Putamen (tissue), 1 donor: Measurements from ENCODE around the gene NPAP1.
"Not testable (repeated sequence)": the region's sequence is repeated elsewhere in the genome, so short reads cannot be mapped to it uniquely, and the experiment has no call there.

ENCODE experiments used
- DNase-seq: peaks from one replicate; pipeline ENCODE4 v3.0.0-alpha.2; 2016; ENCODE audit warnings: low spot score

The NPAP1 gene, protein sequence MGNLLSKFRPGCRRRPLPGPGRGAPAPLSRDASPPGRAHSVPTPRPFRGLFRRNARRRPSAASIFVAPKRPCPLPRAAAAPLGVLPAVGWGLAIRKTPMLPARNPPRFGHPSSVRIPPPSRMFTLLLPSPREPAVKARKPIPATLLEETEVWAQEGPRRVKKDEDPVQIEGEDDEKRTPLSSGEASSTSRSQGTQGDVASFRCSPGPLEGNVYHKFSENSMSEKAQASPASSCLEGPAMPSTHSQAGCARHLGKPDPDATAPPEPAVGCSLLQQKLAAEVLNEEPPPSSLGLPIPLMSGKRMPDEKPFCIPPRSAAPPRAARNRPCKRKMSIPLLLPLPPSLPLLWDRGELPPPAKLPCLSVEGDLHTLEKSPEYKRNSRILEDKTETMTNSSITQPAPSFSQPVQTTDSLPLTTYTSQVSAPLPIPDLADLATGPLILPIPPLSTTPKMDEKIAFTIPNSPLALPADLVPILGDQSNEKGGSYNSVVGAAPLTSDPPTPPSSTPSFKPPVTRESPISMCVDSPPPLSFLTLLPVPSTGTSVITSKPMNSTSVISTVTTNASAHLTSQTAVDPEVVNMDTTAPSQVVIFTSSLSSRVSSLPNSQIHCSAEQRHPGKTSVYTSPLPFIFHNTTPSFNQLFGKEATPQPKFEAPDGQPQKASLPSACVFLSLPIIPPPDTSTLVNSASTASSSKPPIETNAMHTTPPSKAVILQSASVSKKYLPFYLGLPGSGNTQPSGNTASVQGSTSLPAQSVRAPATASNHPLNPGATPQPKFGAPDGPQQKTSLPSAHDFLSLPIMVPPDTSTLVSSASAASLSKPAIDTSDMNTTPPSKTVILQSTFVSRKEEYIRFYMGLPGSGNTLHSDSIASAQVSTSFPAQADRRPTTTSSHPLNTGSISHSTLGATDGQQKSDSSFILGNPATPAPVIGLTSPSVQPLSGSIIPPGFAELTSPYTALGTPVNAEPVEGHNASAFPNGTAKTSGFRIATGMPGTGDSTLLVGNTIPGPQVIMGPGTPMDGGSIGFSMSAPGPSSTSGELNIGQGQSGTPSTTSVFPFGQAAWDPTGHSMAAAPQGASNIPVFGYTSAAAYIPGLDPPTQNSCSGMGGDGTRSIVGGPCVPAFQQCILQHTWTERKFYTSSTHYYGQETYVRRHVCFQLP

GRCh38 chr15:24675332-24676144, at the start of gene NPAP1:
Gene NPAP1, plus strand, starts transcription at chr15:24675775. Its CDS starts 93 bp downstream, at chr15:24675868.
- DNase-seq: no peak

DNA sequence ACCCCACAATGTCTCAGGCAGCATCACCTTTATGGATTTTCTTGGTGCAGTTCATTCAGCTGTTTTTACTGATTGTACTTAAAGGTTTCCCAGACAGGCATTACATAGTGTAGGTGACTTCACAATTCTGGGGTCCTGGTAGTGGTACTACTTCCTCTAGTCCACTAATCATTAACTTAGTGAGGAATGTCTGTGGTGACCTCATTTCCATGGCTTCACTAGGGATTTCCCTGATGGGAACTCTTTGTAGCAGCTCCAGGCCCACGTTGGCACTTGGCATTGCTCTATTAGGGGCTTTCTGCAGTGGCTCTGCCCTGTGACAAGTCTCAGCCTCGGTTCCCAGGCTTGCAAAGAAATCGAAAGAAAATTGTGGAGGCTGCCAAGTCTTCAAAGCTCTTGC, 48.1 kb upstream of the NPAP1 start:
- DNase-seq: no peak

GRCh38 chr15:24633082-24633481, 42.5 kb upstream of the NPAP1 start:
- DNase-seq: no peak

DNA sequence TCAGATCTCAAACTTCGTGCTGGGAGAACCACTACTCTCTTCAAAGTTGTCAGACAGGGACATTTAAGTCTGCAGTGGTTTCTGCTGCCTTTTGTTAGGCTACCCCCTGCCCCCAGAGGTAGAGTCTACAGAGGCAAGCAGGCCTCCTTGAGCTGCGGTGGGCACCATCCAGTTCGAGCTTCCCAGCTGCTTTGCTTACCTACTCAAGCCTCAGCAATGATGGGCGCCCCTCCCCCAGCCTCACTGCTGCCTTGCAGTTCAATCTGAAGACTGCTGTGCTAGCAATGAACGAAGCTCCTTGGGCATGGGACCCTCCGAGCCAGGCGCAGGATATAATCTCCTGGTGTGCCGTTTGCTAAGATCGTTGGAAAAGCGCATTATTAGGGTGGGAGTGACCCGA, 36.2 kb upstream of the NPAP1 start:
- DNase-seq: not testable (repeated sequence)

DNA sequence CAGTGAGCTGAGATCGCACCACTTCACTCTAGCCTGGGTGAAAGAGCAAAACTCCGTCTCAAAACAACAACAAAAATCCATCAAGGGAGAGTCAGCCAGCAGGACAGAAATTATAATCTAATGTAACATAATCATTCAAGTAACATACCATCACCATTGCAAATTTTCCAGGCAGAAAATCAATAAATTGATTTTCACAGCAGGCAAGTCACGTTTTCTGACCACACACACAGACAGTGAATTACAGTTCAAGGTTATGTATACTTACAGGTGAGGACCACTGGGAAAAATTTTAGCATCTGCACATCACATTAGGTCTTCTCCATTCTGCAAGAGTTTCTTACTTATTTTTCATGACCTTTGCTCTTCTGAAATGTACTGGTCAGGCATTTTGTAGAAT, 29.9 kb upstream of the NPAP1 start:
- DNase-seq: no peak

GRCh38 chr15:24659622-24660021, 16.0 kb upstream of the NPAP1 start:
- DNase-seq: no peak

- no peak for DNase-seq
Observed at GRCh38 chr15:24662991-24663390, 12.6 kb upstream of the NPAP1 start.

- no peak for DNase-seq
Observed at GRCh38 chr15:24676431-24676830, 856 bp downstream of the NPAP1 start.

DNA sequence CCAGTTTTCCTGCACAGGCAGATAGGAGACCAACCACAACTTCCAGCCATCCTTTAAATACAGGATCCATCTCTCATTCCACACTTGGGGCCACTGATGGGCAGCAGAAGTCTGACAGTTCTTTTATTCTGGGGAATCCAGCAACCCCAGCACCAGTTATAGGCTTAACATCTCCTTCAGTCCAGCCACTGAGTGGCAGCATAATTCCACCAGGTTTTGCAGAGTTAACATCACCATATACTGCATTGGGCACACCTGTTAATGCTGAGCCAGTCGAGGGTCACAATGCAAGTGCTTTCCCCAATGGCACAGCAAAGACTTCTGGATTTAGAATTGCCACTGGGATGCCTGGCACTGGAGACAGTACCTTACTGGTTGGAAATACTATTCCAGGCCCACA, 2.9 kb downstream of the NPAP1 start:
- no peak for DNase-seq

DNA sequence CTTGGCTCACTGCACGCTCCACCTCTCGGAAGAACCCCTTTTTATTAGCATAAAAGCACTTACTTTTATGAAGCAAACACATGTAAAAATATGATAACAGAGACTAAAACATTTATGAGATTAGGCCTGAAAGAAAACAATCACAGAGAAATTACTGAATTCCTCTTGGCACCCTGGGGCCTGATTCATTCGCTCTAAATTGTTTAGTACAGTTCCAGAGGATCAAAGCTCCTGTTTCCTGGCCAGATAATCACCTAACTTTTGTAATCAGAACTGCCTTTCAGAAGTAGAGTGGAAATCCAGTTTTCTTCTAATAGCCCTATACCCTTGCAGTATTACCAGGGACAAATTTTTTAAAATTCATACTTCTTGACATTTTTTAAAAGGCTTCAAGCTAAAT, 6.4 kb downstream of the NPAP1 start:
- no peak for DNase-seq

DNA sequence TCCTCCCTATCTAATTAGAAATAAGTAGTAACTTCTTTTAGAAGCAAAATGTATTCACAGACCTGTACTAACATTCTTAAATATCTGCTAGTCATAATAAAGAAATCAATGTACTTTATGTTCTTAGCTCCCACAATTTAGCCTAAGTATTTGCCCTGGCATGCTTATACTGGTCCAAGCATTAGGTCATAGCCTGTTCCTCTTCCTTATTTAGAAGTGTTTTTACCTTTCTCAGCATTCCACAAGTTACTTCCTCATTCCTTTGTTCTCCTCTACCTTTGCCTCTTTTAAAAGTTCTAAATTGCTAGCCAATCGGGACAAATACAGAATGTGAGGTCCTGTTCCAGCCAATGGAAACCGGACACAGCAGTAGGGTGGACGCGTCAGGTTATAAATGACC, 7.3 kb downstream of the NPAP1 start:
- not testable (repeated sequence) for DNase-seq

GRCh38 chr15:24683736-24684135, 8.2 kb downstream of the NPAP1 start:
- no peak for DNase-seq

DNA sequence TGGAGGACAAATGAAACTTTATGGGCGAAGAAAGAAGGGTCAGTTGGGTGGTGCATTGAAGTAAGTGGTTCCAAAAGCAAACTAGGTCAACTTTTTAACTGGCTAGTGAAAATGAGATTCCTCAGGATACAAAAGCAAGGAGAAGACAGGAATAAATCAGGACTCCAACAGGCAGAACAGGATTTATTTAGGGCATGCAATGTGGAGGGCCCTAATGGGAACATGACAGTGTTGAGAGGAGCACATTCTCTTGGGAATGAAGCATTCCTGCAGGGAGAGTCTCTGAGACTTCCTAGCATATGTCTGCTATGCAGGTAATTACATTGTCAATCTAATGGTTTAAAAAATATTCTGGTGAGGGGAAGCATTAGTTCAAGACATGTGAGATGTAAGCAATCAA, 8.7 kb downstream of the NPAP1 start:
- DNase-seq: no peak

- DNase-seq: no peak
Observed at GRCh38 chr15:24696201-24696600, 20.6 kb downstream of the NPAP1 start.

DNA sequence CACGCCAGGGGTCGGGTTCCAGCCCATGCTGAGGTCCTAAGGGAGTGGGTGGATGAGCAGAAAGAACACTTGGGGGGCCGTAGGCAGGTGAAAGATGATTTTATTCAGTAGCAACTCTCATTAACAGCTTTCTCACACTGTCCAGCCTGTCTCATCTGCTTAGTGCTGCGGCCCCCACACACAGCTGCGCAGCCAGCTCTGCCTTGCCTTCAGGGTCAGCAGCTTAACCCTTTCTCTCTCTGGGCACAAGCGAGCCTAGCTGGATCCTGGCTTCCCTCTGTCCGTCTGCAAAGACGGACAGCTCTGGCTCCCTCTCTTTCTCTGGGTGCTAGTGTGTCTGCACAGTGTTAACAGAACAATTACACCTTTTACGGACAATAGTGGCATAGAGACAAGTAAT, 21.3 kb downstream of the NPAP1 start:
- DNase-seq: no peak

DNA sequence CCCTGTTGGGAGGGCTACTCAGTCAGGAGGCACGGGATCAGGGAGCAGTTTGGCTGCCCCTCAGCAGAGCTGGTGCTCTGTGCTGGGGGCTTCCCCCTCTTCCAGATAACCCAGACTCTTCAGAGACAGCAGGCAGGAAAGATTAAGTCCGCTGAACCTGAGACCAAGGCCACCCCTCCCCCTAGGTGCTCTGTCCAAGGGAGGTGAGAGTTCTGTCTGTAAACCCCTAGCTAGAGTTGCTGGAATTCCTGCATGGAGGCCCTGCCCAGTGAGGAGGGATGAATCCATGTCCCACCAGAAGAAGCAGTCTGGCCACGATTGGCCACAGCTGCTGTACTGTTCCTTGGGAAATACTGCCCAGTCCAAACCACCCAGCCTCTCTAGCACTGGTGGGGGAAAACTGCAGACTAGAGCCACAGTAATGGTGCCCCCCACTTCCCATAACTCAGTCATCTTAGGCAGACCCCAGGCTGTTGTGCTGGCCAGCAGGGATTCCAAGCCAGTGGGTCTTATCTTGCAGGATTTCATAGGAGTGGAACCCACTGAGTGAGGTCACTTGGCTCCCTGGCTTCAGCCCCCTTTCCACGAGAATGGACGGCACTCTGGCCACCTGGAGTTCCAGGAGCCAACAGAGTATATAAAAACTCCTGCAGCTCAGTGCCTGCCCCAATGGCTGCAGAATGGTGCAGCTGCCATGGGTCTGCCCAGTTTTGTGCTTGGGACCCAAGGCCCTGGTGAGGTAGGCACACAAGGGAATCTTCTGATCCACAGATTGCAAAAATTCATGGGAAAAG, 42.9 kb downstream of the NPAP1 start:
- DNase-seq: no peak

- no peak for DNase-seq
Observed at GRCh38 chr15:24729760-24730159, 54.2 kb downstream of the NPAP1 start.
